Thyroid gland (tissue), 4 donors: ENCODE data around the gene PRKCQ. TPM values are rescaled to one million over a fixed set of nuclear protein-coding genes. Genes with fewer than 3 reads are reported as not detected.
A peak's percentile ranks its signal among the peaks of the same experiment; 100 is the strongest.

Source experiments
- DNase-seq, 2 donors: peaks; one replicate each; pipeline ENCODE4 v3.0.0-alpha.2; 2019
- H3K27ac ChIP-seq, 3 donors: fragments of 200-600 bp; sonication (generic); 1 replicate in 2 of 3; 2 replicates in 1 of 3; pipeline ENCODE4 v1.5.1; 2016 to 2019; ENCODE audit warnings: mild to moderate bottlenecking in 1 of 3, moderate library complexity in 1 of 3
- H3K27me3 ChIP-seq: fragments of 200-600 bp; sonication (generic); one replicate; pipeline ENCODE4 v1.5.1; 2019
- H3K36me3 ChIP-seq, 2 donors: fragments of 200-600 bp; sonication (generic); one replicate each; pipeline ENCODE4 v1.5.1; 2016 to 2019
- H3K4me1 ChIP-seq, 2 donors: fragments of 200-600 bp; sonication (generic); one replicate each; pipeline ENCODE4 v1.5.1; 2017 to 2019
- H3K4me3 ChIP-seq, 3 donors: fragments of 200-600 bp; sonication (generic); replicated peaks in 1 of 3; 1 replicate in 2 of 3; 2 replicates in 1 of 3; pipeline ENCODE4 v1.5.1; 2016; ENCODE audit warnings: mild to moderate bottlenecking in 1 of 3
- H3K9me3 ChIP-seq: fragments of 200-600 bp; sonication (generic); one replicate; pipeline ENCODE4 v1.5.1; 2017
- POLR2A ChIP-seq, 2 donors: fragments of 450-650 bp; IDR thresholded peaks; one replicate each; pipeline ENCODE4 v1.6.1; 2017; ENCODE audit warnings: antibody characterized with exemption in 2 of 2, mild to moderate bottlenecking in 2 of 2, moderate library complexity in 1 of 2
- WGBS, 2 donors: methylation state at CpG; one replicate each; pipeline ENCODE4 v1.1.5; 2017; 5-methylcytosine and 5-hydroxymethylcytosine counted together
- intact Hi-C: fragments of 100-400 bp; cut with DNase I; formaldehyde crosslinking; loops from one replicate; pipeline ENCODE4 v1.15.1; 2023
- total RNA-seq, 4 donors: library from RNA; depleted of rRNA; stranded (reverse); fragments of >200 nt; gene quantifications; one replicate each; pipeline ENCODE4 v1.2.3, GENCODE V29; 2016
- TF ChIP-seq, protein P1 (sequence below), 6 experiments: fragments of 200-600 bp in 3 of 6; fragments of 450-650 bp in 3 of 6; sonication (generic) in 3 of 6; IDR thresholded peaks; one replicate each; pipeline ENCODE4 v1.5.1; 2016 to 2019; ENCODE audit warnings: antibody characterized with exemption in 6 of 6, mild to moderate bottlenecking in 2 of 6, inconsistent platforms in 1 of 6, moderate library complexity in 1 of 6

Gene PRKCQ
- total RNA-seq, 4 donors from 2014 or later, result 24.2 to 45.7 (median 34.5) TPM

DNA sequence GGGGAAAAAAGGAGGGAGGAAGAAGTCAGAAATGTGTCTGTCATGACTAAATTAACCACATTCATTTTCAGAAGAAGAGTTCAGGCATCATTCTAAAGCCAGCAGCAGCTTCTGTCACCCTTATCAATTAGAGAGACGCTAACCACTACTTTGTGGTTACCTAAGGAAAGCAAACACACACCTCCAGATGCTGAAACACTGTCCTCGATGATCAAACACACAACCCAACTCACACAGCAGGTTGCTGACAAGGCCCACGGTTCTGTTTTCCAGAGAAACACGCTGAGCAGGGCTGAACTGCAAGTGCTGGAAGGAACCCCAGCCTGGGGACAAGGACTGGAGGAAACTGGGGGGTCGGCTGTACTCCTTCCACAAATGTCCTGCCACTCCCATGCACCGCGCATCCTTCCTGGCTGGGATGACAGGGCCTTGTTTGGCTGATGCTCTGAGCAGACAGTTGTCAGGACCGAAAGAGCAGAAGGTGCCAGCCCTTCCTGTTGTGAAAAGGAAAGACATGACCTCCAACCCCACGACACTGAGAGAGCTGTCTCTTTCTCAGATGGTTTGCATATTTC lies 36.6 kb downstream of the PRKCQ start:
- Histone ChIP-seq H3K36me3 (no peaks in the 10 kb centered on the region), H3K27me3 (no peaks in the 10 kb centered on the region), H3K27ac (no peak overlapping the region), H3K9me3 (no peaks in the 10 kb centered on the region), H3K4me1 (peaks cover 0 to 9% of the 10 kb centered on the region in 2 donors), H3K4me3 (no peak overlapping the region)
- intact Hi-C loops, result no loop called here
- no peak for TF ChIP-seq POLR2A (IDR thresholded peaks at IDR 0.05)
- TF ChIP-seq, protein P1, sequence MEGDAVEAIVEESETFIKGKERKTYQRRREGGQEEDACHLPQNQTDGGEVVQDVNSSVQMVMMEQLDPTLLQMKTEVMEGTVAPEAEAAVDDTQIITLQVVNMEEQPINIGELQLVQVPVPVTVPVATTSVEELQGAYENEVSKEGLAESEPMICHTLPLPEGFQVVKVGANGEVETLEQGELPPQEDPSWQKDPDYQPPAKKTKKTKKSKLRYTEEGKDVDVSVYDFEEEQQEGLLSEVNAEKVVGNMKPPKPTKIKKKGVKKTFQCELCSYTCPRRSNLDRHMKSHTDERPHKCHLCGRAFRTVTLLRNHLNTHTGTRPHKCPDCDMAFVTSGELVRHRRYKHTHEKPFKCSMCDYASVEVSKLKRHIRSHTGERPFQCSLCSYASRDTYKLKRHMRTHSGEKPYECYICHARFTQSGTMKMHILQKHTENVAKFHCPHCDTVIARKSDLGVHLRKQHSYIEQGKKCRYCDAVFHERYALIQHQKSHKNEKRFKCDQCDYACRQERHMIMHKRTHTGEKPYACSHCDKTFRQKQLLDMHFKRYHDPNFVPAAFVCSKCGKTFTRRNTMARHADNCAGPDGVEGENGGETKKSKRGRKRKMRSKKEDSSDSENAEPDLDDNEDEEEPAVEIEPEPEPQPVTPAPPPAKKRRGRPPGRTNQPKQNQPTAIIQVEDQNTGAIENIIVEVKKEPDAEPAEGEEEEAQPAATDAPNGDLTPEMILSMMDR (IDR thresholded peaks at IDR 0.05), result no peak
- WGBS, 2 donors, result 56 to 74% methylated on average over 9 of the region's 9 CpGs
- no peak for DNase-seq

DNA sequence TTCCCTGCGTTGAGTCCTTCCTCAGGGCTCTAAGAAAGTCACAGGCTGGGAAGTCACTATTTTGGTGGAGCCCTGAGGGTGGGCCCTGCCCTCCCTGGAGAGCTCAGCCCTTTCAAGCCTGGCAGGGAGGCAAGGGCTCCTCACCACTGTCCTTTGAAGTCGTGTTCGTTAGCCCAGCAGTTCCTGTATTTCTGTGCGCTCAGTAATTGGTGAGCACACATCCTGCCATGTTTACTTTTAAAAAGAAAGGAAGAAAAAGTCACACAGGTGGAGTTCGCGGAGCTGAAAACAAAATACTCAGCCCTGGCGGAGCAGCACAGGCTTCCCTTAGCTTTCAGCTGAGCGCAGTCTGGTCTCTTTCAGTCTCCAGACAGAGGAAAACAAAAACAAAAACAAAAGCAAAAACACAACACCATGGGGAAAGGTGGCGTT lies 37.1 kb downstream of the PRKCQ start:
- intact Hi-C loops, result no loop called here
- no peaks in the 10 kb centered on the region for H3K27me3 ChIP-seq
- DNase-seq, result peak in 1 of 2 donors; percentile 26
- no peak overlapping the region for H3K4me3 ChIP-seq
- TF ChIP-seq, protein P1 (IDR thresholded peaks at IDR 0.05), result no peak
- TF ChIP-seq POLR2A (IDR thresholded peaks at IDR 0.05), result no peak
- no peaks in the 10 kb centered on the region for H3K9me3 ChIP-seq
- no peak overlapping the region for H3K27ac ChIP-seq
- peaks cover 0 to 9% of the 10 kb centered on the region in 2 donors for H3K4me1 ChIP-seq
- H3K36me3 ChIP-seq, result no peaks in the 10 kb centered on the region
- WGBS, 2 donors, result 53 to 55% methylated on average over 9 of the region's 9 CpGs

DNA sequence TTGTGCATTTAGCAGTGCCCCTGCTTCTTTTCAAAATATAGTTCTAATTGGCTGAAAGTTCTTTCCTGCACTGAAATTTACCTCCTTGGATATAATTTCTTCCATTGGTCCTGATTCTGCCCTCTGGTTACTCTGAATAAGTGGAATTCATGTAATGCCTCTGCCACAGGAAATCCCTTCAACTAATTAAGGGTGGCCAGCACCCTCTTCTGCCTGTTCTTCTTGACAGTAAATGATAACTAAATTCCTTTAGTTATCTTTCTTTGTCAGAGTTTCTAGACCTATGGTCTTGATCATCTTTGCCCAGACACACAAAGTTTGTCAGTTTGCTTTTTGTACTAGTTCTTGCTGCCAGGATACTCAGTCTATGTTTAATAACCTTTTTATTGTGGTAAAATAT lies 40.2 kb downstream of the PRKCQ start:
- no peak for DNase-seq
- Histone ChIP-seq H3K4me3 (no peak overlapping the region), H3K27me3 (no peaks in the 10 kb centered on the region), H3K4me1 (peaks cover 0 to 9% of the 10 kb centered on the region in 2 donors), H3K9me3 (no peaks in the 10 kb centered on the region), H3K36me3 (no peaks in the 10 kb centered on the region), H3K27ac (no peak overlapping the region)
- intact Hi-C loops, result no loop called here
- TF ChIP-seq POLR2A (IDR thresholded peaks at IDR 0.05), result no peak

DNA sequence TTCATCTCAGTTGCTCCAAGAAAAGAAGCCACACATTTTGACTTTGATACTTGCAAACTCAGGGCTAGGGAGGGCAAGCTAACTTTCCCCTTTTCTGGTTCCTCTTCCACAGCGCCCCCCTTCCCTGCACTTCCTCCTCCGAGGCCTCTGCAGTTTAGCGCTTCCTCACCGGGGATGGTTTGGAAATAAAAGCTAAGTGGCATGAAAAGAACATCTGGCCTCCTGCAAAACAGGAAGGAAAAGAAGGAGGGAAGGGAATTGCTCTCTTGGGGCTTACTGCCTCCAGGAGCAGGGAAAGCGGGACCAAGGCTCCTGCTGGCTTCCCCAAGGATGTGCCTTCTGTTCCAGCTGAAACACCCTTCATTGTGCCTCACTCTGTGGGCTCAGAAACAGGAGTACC lies 42.3 kb downstream of the PRKCQ start:
- Histone ChIP-seq H3K27ac (no peak overlapping the region), H3K36me3 (no peaks in the 10 kb centered on the region), H3K27me3 (no peaks in the 10 kb centered on the region), H3K4me3 (no peak overlapping the region), H3K4me1 (peaks cover 0 to 6% of the 10 kb centered on the region in 2 donors), H3K9me3 (no peaks in the 10 kb centered on the region)
- intact Hi-C loops, result no loop called here
- DNase-seq, result no peak
- 63 to 70% methylated on average over 5 of the region's 5 CpGs for WGBS, 2 donors
- no peak for TF ChIP-seq POLR2A (IDR thresholded peaks at IDR 0.05)
- TF ChIP-seq, protein P1 (IDR thresholded peaks at IDR 0.05), result no peak

DNA sequence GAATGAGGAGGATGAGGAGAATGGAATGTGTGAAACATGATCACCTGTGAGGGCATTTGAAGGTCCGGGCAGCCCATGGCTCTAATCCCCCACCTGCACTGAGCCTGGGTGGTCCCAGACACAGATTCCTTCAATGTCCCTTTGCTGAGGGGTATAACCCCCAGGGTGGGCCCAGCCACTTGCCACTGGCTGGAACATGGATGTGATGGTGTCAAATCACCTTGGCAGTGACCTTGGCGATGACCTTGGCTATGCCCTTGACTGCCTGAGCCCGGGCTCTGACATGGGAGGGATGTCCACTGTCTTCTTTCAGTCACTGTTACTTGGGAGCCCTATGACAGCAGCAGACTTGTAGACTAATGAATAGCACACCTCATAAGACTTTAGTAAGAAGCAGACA lies 44.0 kb downstream of the PRKCQ start:
- Histone ChIP-seq H3K4me3 (no peak overlapping the region), H3K36me3 (no peaks in the 10 kb centered on the region), H3K4me1 (no peaks in the 10 kb centered on the region), H3K9me3 (no peaks in the 10 kb centered on the region), H3K27ac (no peak overlapping the region), H3K27me3 (no peaks in the 10 kb centered on the region)
- no peak for DNase-seq
- intact Hi-C loops, result no loop called here
- 87 to 93% methylated on average over 3 of the region's 3 CpGs for WGBS, 2 donors
- no peak for TF ChIP-seq POLR2A (IDR thresholded peaks at IDR 0.05)

DNA sequence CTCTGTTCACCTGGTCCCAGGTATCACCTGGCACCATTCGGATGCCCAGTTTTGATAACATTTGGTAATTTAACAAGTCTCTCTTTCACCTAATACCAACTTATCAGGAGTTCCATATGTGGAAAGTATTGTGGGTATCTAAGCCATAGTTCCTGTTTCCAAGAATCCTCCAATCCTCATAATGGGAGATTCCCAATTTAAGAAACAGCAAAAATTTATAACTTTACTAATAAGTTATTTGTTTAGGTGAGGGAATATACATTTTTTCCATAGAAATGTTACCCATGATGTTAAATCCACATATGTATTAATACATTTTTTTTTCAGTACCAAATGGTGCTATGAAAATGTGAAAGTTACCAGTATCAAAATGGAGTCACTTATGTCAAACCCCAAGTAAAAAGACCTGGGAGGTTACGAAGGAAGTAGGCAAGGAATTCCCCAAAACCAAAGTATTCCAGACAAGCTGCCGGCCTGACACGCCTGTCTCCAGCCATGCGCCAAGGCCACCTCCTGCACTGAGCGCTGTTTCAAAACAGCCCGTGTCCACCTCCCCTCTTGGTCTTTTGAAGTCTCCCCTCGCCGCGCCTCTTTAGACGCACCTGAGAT lies 44.8 kb downstream of the PRKCQ start:
- TF ChIP-seq POLR2A (IDR thresholded peaks at IDR 0.05), result no peak
- TF ChIP-seq, protein P1 (IDR thresholded peaks at IDR 0.05), result no peak
- H3K27me3 ChIP-seq, result no peaks in the 10 kb centered on the region
- 96 to 98% methylated on average over 11 of the region's 11 CpGs for WGBS, 2 donors
- no peaks in the 10 kb centered on the region for H3K36me3 ChIP-seq
- DNase-seq, result no peak
- no peaks in the 10 kb centered on the region for H3K4me1 ChIP-seq
- no peak overlapping the region for H3K27ac ChIP-seq
- H3K4me3 ChIP-seq, result no peak overlapping the region
- intact Hi-C loops, result no loop called here
- no peaks in the 10 kb centered on the region for H3K9me3 ChIP-seq
